Testis (tissue), 2 donors: ENCODE measurements around the gene MARCOL.

Source experiments
- CTCF ChIP-seq, 3 experiments: fragments of 450-650 bp in 2 of 3; fragments of 200-600 bp in 1 of 3; sonication (generic) in 1 of 3; IDR thresholded peaks; one replicate each; pipeline ENCODE4 v1.5.1; 2016 to 2019; ENCODE audit warnings: antibody characterized with exemption in 3 of 3, mild to moderate bottlenecking in 2 of 3, moderate library complexity in 1 of 3
- POLR2A ChIP-seq: fragments of 450-650 bp; IDR thresholded peaks from one replicate; pipeline ENCODE4 v1.6.1; 2017; ENCODE audit warnings: antibody characterized with exemption, mild to moderate bottlenecking, moderate library complexity

DNA sequence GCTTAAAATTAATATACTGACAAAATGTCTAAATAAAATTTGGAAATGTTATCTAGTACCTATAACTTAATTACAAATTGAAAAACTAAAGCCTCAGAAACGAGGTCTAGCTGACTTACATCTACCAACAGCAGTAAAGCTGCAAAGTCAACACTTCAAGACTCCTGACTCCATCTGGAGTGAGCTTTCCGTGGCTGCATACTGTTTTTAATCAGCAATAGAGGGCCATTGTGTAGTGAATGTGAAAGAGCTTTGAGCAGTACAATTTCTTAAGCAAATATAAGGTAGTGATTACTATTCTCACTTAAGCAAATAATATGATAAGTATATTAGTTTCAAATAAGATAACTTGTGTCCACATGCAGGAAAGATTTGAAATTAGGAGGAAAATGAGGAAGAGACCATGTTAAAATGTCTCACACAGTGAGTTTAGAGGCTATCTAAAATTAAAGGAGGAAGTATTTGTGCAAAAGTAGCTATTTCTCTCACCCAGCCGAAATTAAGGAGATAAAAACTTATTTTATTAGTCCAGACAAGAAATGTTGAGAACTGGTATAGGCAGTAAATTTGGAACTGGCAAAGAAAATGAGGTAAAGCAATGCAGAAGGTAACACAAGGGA, 29.1 kb upstream of the MARCOL start:
- TF ChIP-seq CTCF (IDR thresholded peaks at IDR 0.05) (no peak), POLR2A (no peak)
